LNCAP (cell line): ENCODE data around the gene RPA3.

Experiments
- CTCF ChIP-seq: fragments of 450-650 bp; IDR thresholded peaks from 2 replicates; pipeline ENCODE4 v1.5.1; 2017; ENCODE audit warnings: mild to moderate bottlenecking

RPA3 gene

GRCh38 chr7:7701527-7701926 is 16.9 kb downstream of the RPA3 start:
- no peak for TF ChIP-seq CTCF

GRCh38 chr7:7699970-7700369 is 18.4 kb downstream of the RPA3 start:
- TF ChIP-seq CTCF, result no peak

- TF ChIP-seq CTCF, result no peak
These were observed 19.0 kb downstream of the RPA3 start for GRCh38 chr7:7699380-7699779.

- no peak for TF ChIP-seq CTCF
These were observed 19.5 kb downstream of the RPA3 start for GRCh38 chr7:7698930-7699329.

- no peak for TF ChIP-seq CTCF
These were observed 21.8 kb downstream of the RPA3 start for GRCh38 chr7:7696458-7697119.

GRCh38 chr7:7695111-7695817 is 23.1 kb downstream of the RPA3 start:
- no peak for TF ChIP-seq CTCF

GRCh38 chr7:7694542-7694941 is 23.9 kb downstream of the RPA3 start:
- TF ChIP-seq CTCF, result no peak
